ENCODE data around the gene FIGNL1.

FIGNL1 gene

DNA sequence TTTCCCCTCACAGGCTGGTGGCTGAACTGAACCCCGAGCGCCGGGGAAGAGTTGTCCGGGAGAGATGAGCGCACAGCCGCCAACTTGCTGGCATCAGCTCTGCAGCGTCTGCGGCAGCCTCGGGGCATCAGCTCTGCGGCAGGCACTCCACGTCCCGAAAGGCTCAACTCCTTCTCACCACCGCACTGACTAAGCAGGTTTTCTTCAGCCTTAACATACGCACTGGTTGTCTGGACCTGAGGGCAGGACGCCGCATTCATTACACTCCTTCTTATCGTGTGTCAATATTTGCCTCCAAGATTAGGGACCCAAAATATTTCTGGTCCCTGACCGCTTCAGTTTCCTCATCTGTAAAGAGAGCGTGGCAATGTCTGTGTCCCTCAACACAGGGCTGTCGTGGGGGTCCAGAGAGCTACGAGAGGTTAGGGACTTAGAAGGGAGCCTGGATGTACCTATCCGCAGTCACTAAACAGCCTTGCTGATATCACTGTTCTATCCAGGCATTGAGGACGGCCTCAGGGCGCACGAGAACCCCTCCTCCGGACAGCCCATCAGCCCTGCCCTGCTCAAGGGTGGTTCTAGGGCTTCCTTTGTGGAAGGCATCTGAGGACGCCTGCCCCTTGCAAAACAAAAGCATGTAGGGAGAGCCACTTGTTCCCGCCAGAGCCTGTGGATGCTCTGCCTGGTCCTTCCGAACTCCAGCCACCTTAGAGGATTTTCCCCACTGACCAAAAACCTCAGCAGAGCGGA, 42.8 kb upstream of the FIGNL1 start:
- TF ChIP-seq, protein P1, sequence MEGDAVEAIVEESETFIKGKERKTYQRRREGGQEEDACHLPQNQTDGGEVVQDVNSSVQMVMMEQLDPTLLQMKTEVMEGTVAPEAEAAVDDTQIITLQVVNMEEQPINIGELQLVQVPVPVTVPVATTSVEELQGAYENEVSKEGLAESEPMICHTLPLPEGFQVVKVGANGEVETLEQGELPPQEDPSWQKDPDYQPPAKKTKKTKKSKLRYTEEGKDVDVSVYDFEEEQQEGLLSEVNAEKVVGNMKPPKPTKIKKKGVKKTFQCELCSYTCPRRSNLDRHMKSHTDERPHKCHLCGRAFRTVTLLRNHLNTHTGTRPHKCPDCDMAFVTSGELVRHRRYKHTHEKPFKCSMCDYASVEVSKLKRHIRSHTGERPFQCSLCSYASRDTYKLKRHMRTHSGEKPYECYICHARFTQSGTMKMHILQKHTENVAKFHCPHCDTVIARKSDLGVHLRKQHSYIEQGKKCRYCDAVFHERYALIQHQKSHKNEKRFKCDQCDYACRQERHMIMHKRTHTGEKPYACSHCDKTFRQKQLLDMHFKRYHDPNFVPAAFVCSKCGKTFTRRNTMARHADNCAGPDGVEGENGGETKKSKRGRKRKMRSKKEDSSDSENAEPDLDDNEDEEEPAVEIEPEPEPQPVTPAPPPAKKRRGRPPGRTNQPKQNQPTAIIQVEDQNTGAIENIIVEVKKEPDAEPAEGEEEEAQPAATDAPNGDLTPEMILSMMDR (conservative IDR thresholded peaks at IDR 0.05; ENCODE audit: low read depth), result no peak
- no peak for DNase-seq (ENCODE audit: low spot score)
- ChIA-PET POLR2A (ENCODE audit: low non-redundant PET) (no interaction called here), CTCF (no interaction called here)
- H3K27ac ChIP-seq, result no peak overlapping the region

DNA sequence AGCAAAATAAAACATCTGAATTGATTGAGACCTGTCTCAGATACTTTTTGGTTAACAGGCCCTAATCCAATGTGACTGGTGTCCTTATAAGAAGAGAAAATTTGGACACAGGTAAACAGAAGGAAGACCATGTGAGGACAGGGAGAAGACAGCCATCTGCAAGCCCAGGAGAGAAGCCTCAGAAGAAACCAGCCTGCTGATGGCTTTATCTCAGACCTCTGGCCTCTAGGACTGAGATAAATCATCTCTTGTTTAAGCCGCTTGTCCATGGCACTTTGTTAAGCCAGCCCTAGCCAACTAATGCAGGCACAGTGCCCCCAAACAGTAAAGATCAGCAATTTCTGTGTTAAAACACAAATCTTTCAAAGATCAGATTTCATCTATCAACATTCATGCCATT, 41.8 kb upstream of the FIGNL1 start:
- DNase-seq (ENCODE audit: low spot score), result no peak
- CTCF ChIA-PET, result no interaction called here
- TF ChIP-seq, protein P1 (conservative IDR thresholded peaks at IDR 0.05; ENCODE audit: low read depth), result no peak
- POLR2A ChIA-PET (ENCODE audit: low non-redundant PET), result no interaction called here
- H3K27ac ChIP-seq, result no peak overlapping the region

DNA sequence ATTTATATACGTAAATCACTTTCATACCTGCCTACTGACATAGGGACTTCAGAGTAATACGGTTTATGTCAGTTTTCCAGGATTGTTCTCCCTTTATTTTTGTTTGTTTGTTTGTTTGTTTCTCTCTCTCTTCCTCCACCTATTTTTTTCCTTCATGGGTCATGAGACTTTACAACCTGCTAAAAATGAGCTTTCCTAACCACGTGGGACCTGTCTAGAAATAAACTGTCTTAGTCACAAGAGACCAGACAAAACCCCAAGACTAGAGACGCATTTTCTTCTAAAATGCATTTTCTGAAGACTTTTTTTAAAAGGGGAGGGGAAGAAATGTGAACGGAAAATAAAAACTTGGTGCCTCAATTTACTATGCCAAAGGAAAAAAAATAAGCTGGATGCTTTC, 41.1 kb upstream of the FIGNL1 start:
- CTCF ChIA-PET, result interaction anchor here (0.6 to 0.7 kb wide), 4 partner anchors 10 to 350 kb away, joined by 3 to 5 read pairs (median 4); no protein-coding TSS in a partner anchor
- no peak for DNase-seq (ENCODE audit: low spot score)
- POLR2A ChIA-PET (ENCODE audit: low non-redundant PET), result no interaction called here
- H3K27ac ChIP-seq, result no peak overlapping the region
- TF ChIP-seq, protein P1 (conservative IDR thresholded peaks at IDR 0.05; ENCODE audit: low read depth), result no peak

DNA sequence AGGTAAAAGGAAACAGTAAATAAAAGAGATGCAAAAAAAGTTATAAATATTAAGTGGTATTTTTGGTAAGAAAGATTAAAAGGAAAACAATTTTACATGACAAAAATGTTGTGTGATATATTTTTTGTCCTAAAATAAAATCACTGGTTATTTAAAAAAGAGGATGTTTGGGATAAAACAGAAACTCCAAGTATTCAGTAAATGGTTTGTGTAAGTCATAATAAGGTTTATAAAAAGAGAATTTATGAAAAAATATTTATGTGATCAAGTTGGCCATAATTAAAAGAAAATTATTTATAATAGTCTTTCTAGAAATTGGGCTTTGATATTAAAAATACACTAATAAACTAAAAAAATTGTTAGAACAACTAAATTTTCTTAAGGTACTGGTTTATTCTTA, 38.2 kb upstream of the FIGNL1 start:
- TF ChIP-seq, protein P1 (conservative IDR thresholded peaks at IDR 0.05; ENCODE audit: low read depth), result no peak
- H3K27ac ChIP-seq, result no peak overlapping the region
- POLR2A ChIA-PET (ENCODE audit: low non-redundant PET), result no interaction called here
- CTCF ChIA-PET, result no interaction called here
- no peak for DNase-seq (ENCODE audit: low spot score)

DNA sequence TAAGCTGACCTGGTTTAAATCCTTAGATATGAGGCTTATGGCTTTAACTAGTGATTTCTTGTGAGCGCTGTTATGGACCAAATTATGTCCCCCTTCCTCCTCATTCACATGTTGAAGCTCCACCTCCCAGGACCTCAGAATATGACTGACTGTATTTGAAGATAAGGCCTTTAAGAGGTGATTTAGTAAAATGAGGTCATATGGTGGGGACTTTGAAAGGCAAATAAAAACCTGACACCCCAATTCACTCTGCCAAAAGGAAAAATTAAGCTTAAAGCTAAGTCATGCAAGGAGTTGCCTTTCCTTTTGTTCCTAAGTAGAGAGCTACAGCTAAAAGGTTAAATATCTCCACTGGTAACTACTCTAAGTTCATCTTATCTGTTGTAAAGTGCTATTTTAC, 36.4 kb upstream of the FIGNL1 start:
- DNase-seq (ENCODE audit: low spot score), result no peak
- no peak overlapping the region for H3K27ac ChIP-seq
- TF ChIP-seq, protein P1 (conservative IDR thresholded peaks at IDR 0.05; ENCODE audit: low read depth), result no peak
- ChIA-PET CTCF (interaction anchor here (0.6 to 1.7 kb wide), 3 partner anchors 15 to 19 kb away, joined by 3 to 4 read pairs (median 3); no protein-coding TSS in a partner anchor), POLR2A (ENCODE audit: low non-redundant PET) (no interaction called here)

DNA sequence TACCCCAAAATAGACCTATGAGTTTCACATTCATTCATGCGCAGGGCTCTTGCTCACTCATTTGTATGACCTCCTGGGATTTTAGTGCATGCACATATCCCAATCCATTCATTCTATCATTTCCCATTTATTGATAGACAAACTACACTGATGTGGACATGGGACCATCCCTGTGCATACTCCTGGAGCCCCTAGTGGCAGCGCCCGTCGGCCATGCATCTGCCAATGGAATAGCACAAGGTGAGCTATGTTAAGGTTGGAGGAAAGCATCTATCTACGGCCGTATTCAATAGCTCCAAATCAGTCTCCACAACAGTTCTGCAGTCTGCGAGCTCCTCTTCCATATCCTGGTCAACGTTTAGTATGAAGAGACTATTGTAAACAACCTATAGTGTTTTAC, 31.7 kb upstream of the FIGNL1 start:
- ChIA-PET CTCF (interaction anchor here (1.0 kb wide), 1 partner anchor 26 kb away, joined by 3 read pairs; no protein-coding TSS in a partner anchor), POLR2A (ENCODE audit: low non-redundant PET) (no interaction called here)

More for the DNA sequence above, 31.7 kb upstream of the FIGNL1 start:
- TF ChIP-seq, protein P1 (conservative IDR thresholded peaks at IDR 0.05; ENCODE audit: low read depth), result no peak
- no peak overlapping the region for H3K27ac ChIP-seq
- DNase-seq (ENCODE audit: low spot score), result no peak
